ENCODE results near the gene ZDHHC17.
"Not testable (repeated sequence)": the region's sequence is repeated elsewhere in the genome, so short reads cannot be mapped to it uniquely, and the experiment has no call there.

The ZDHHC17 gene

GRCh38 chr12:76768576-76768975 lies 4.7 kb downstream of the ZDHHC17 start:
- DNase-seq (ENCODE audit: low read depth): no peak

- DNase-seq (ENCODE audit: low read depth): no peak
Measured at GRCh38 chr12:76777765-76778216, 13.9 kb downstream of the ZDHHC17 start.

DNA sequence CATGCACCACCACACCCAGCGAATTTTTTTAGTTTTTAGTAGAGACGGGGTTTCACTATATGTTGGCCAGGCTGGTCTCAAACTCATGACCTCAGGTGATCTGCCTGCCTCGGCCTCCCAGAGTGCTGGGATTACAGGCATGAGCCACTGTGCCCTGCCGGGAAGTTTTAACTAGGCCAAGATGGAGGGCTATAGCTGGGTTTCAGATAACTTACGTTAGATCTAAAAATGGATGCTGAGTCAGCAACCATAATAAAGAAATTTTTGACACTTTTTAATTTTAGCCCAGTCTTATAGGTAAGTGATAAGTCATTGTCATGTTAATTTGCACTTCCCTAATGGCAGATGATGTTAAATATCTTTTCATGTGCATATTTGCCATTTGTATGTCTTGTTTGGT lies 14.4 kb downstream of the ZDHHC17 start:
- no peak for DNase-seq (ENCODE audit: low read depth)

DNA sequence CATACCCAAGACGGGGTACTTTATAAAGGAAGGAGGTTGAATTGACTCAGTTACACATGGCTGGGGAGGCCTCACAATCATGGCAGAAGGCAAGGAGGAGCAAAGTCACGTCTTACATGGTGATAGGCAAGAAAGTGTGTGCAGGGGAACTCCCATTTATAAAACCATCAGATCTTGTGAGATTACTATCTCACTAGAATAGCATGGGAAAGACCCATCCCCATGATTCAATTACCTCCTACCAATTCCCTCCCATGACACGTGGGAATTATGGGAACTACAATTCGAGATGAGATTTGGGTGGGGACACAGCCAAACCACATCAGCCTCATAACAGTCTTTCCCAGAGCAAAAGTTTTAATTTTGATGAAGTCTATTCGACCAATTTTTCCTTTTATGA lies 15.4 kb downstream of the ZDHHC17 start:
- DNase-seq (ENCODE audit: low read depth): not testable (repeated sequence)

GRCh38 chr12:76781321-76781720 lies 17.4 kb downstream of the ZDHHC17 start:
- no peak for DNase-seq (ENCODE audit: low read depth)

GRCh38 chr12:76782526-76782925 lies 18.6 kb downstream of the ZDHHC17 start:
- no peak for DNase-seq (ENCODE audit: low read depth)

- DNase-seq (ENCODE audit: low read depth): no peak
Measured at GRCh38 chr12:76784600-76785051, 20.7 kb downstream of the ZDHHC17 start.

DNA sequence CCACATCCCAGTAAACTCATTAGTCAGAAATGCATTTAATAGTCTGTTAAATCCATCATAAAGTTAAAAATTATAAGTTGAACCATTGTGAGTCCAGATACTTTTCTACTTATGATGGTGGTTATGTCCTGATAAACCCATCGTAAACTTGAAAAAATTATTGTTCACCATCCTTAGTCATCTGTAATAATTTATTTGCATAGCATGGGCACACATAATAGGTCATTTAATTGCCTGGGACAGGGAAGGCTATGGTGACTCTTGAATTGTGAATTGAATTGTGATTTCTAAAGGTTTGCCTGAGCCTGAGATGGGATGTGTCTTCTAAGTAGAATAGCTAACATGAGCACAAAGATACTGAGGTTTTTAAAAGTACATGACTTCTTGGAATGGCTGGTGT lies 21.5 kb downstream of the ZDHHC17 start:
- no peak for DNase-seq (ENCODE audit: low read depth)

- DNase-seq (ENCODE audit: low read depth): no peak
Measured at GRCh38 chr12:76786986-76787385, 23.1 kb downstream of the ZDHHC17 start.

DNA sequence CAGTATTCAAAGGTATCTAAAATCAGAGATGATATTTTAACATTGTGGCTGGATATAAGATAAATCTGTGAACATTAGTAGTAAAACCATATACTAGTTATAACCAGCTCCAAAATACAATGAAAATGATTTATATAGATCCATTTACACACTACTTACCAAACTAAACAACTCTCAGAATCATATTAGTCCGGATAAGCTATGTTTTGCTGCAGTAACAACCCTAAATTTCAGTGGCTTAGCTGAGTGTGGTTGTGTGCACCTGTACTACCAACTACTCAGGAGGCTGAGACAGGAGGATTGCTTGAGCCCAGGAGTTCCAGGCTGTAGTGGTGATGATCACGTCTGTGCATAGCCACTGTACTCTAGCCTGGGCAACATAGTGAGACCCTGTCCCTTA lies 23.8 kb downstream of the ZDHHC17 start:
- no peak for DNase-seq (ENCODE audit: low read depth)

- no peak for DNase-seq (ENCODE audit: low read depth)
Measured at GRCh38 chr12:76789335-76790050, 25.6 kb downstream of the ZDHHC17 start.

- no peak for DNase-seq (ENCODE audit: low read depth)
Measured at GRCh38 chr12:76790564-76791552, 26.9 kb downstream of the ZDHHC17 start.

DNA sequence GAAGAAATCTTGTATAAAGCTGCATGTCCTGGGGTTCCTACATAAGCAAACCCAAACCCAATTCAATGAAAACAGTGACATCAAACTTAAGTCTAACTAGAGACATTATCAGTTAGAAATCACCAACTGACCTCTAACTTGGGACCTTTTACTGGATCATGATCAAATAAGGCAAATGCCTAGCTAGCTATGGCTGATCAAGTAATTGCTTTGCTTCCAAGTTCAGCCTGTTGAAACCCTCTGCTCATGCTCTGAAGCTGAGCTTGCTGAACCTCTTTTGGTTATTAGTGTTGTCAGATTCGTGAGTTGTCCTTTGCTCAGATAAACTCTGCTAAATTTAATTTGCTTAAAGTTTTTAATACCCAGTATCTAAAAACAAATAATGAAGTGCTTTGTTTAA lies 28.9 kb downstream of the ZDHHC17 start:
- no peak for DNase-seq (ENCODE audit: low read depth)

- no peak for DNase-seq (ENCODE audit: low read depth)
Measured at GRCh38 chr12:76798864-76799263, 34.9 kb downstream of the ZDHHC17 start.

DNA sequence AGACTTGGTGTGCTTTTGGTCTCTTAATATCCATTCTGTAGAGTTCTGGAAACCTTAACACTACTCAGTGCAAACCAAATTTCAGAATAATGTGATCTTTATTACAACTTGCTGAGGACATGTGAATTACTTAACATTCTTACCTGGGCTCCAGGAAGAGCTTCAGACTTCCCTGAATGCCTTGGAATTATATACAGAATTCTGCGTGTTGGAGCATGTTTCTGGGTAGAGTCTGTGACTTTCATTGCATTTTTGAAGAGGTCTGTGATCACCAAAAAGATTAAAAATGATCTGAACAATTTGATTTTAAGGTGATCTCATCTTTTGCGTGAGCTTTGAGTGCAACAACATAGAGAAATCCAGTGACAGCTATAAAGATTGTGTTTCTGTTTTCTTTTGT lies 35.4 kb downstream of the ZDHHC17 start:
- DNase-seq (ENCODE audit: low read depth): no peak

DNA sequence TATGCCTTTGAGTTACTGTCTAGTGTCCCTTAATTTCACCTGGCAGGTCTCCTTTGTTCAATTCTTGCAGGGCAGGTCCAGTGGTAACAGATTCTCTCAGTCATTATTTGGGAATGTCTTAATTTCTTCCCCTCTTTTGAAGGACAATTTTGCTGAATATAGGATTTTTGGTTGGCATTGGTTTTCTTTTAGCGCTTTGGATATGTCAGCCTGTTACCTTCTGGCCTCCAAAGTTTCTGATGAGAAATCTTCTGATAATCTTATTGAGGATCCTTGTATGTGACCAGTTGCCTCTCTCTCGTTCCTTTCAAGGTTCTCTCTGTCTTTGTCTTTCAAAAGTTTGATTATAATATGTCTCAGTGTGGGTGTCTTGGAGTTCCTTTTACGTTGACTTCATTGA lies 38.1 kb downstream of the ZDHHC17 start:
- DNase-seq (ENCODE audit: low read depth): no peak

DNA sequence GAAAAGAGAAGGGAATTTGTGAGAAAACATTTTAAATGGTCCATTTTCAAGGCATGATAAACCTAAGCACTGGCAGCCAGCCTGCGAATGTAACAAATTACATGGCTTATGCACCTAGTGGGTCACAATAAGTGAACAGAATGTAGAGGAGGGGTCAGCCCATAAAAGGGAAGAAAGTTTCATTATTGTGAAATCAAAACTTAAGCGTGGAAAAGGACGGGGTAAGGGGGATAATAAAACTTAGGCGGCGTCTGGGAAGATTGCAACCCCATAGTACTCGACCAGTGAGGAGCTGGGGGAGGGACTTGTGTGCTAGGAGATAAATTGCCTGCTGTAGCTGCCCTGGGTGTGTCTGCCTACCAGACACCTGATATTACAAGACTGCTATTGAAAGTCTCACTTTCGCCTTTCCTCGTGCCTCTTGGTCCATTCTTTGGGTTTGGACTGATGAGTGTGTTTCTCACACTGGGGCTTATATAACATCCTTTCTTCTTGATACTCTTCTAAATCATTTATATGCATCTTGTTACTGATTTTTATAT lies 40.6 kb downstream of the ZDHHC17 start:
- DNase-seq (ENCODE audit: low read depth): no peak

DNA sequence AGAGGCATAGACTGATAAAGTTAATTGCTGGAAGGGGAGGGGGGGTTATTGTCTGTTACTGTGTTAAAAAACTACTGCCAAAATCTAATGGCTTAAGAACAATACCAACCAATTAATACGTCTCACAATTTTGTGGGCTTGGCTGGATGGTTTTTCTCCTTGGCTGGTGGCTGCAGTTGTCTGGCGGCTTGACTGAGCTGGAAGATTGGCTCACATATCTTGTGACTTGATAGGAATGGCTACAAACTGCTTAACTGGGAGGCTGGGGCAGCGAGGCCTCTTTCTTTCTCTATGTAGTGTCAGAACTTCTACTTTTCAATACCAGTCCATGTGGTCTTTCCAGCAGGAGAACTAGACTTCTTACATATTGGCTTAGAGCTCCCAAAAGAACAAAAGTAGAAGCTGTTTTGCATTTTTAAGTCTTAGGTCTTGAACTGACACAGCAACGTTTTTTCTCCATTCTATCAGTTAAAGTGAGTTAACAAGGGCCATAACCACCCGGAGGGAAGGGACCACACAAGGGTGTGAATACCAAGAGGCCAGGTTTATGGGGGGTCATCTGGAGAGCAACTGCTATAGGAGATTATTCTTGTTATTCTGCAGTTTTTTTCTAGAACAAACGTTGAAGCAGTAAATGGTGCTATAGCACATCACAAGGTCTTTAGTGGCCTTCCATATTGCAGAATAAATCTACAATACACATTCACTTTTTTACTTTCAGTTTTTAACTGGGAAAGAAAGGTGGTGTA lies 46.9 kb downstream of the ZDHHC17 start:
- DNase-seq (ENCODE audit: low read depth): no peak

DNA sequence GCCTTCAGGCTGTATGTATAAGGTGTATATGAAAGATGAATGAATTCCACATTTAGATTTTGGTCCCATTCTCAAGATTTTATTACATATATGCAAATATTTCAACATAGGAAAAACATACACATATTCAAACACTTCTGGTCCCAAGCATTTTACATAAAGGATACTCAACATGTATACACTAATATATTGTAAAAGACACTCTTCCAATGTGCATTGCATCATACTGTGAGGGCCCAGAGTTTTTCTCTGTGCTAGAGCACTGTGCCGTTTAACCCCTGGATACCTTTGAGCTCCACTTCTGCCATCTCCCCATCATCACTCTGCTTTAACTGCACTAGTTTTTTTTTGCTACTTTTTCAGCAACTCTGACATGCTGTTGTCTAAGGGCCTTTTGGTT lies 48.1 kb downstream of the ZDHHC17 start:
- no peak for DNase-seq (ENCODE audit: low read depth)

DNA sequence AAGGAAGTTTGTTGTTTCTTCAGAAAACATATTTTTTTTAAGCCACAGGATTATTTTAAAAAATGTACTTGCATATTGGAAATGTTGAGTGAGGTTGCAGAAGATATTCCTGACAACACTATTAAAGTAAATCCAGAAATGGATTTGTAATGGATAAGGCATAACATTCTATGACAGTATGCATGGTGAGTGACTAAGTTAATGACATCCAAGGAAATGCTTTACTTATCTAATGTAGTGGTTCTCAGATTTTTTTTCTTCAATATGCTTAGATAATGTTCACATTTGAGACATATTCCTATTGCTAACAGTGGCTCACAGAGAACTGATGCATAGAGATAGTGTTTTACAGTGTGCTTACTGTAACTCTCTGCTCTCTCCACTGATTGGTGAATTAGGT lies 49.4 kb downstream of the ZDHHC17 start:
- no peak for DNase-seq (ENCODE audit: low read depth)

GRCh38 chr12:76813972-76814371 lies 50.1 kb downstream of the ZDHHC17 start:
- no peak for DNase-seq (ENCODE audit: low read depth)

DNA sequence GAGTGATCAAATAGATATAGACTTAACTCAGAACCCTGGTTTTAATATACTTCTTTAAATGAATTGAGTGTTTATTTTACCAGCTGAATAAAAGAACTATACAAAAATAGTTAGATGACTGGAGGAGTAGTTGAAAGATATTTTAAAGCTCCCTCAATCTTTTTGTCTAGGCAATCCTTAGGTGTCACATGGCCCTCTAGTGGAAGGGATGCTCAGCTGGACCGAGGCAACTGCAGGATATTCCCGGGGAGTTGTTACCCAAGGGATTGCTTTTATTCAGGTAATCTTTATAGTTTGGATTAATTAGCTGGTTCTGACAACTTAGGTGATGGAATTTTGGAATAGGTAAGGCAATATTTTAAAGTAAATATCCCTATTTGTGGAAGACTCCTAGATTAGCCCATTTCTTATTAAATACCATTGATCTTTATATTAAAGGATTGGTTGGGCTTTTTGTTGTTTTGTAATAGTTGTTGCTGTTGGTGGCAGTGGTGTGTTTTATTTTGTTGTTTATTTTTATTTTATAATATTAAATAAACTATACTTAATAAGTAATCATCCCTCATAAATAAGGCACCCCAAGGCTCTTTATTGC lies 57.1 kb downstream of the ZDHHC17 start:
- DNase-seq (ENCODE audit: low read depth): no peak
